Neural crest cell (in vitro differentiated cells): Measurements from ENCODE around the gene TFB2M. TPM values are rescaled to one million over a fixed set of nuclear protein-coding genes. Genes with fewer than 3 reads are reported as not detected.

ENCODE experiments used
- DNase-seq: peaks from one replicate; pipeline ENCODE4 v3.0.0; 2021; ENCODE audit warnings: low read depth, mixed read lengths, low spot score
- H3K27ac Mint-ChIP-seq: one replicate; pipeline ENCODE4 v1.8.0; 2021; ENCODE audit warnings: mild to moderate bottlenecking, mixed read lengths; ENCODE audit not compliant: unreplicated experiment
- H3K27me3 Mint-ChIP-seq: 2 replicates; pipeline ENCODE4 v1.8.0; 2021; ENCODE audit warnings: low read depth, mild to moderate bottlenecking, mixed read lengths
- H3K36me3 Mint-ChIP-seq: 2 replicates; pipeline ENCODE4 v1.8.0; 2021; ENCODE audit warnings: low read depth, mild to moderate bottlenecking, mixed read lengths
- H3K4me1 Mint-ChIP-seq: 2 replicates; pipeline ENCODE4 v1.8.0; 2021; ENCODE audit warnings: mixed read lengths
- H3K4me3 Mint-ChIP-seq: one replicate; pipeline ENCODE4 v1.8.0; 2021; ENCODE audit warnings: mild to moderate bottlenecking, mixed read lengths
- H3K9me3 Mint-ChIP-seq: 2 replicates; pipeline ENCODE4 v1.8.0; 2021; ENCODE audit warnings: mixed read lengths
- CTCF ChIP-seq: fragments of 200-600 bp; sonication (generic); conservative IDR thresholded peaks from 2 replicates; pipeline ENCODE4 v1.5.0; 2021; ENCODE audit warnings: antibody characterized with exemption, mild to moderate bottlenecking
- total RNA-seq: library from RNA; stranded (reverse); gene quantifications from 2 replicates; pipeline ENCODE4 v1.2.1, GENCODE V29; 2021

Gene TFB2M
- total RNA-seq, 1 donor from 2014 or later, result 9.0 TPM

- no peaks in the 10 kb centered on the region for H3K36me3 Mint-ChIP-seq
- TF ChIP-seq CTCF, result no peak
- H3K4me3 Mint-ChIP-seq, result no peak overlapping the region
- peaks cover 11% of the 10 kb centered on the region for H3K4me1 Mint-ChIP-seq
- peaks cover 4% of the 10 kb centered on the region for H3K9me3 Mint-ChIP-seq
- DNase-seq, result no peak
- peaks cover 3% of the 10 kb centered on the region for H3K27me3 Mint-ChIP-seq
- no peak overlapping the region for H3K27ac Mint-ChIP-seq
Measured at GRCh38 chr1:246511203-246511602, 54.9 kb downstream of the TFB2M start.

- peaks cover 19% of the 10 kb centered on the region for H3K4me1 Mint-ChIP-seq
- H3K27me3 Mint-ChIP-seq, result peaks cover 5% of the 10 kb centered on the region
- H3K9me3 Mint-ChIP-seq, result peaks cover 4% of the 10 kb centered on the region
- no peak for TF ChIP-seq CTCF
- no peak overlapping the region for H3K4me3 Mint-ChIP-seq
- DNase-seq, result no peak
- H3K36me3 Mint-ChIP-seq, result no peaks in the 10 kb centered on the region
- H3K27ac Mint-ChIP-seq, result no peak overlapping the region
Measured at GRCh38 chr1:246510147-246511030, 55.7 kb downstream of the TFB2M start.

GRCh38 chr1:246508897-246509688 lies 57.0 kb downstream of the TFB2M start:
- peaks cover under 1% of the 10 kb centered on the region for H3K9me3 Mint-ChIP-seq
- H3K4me1 Mint-ChIP-seq, result peaks cover 22% of the 10 kb centered on the region
- TF ChIP-seq CTCF, result no peak
- no peak overlapping the region for H3K27ac Mint-ChIP-seq
- H3K36me3 Mint-ChIP-seq, result no peaks in the 10 kb centered on the region
- no peak for DNase-seq
- no peak overlapping the region for H3K4me3 Mint-ChIP-seq
- peaks cover 5% of the 10 kb centered on the region for H3K27me3 Mint-ChIP-seq

- Mint-ChIP-seq H3K9me3 (no peaks in the 10 kb centered on the region), H3K4me3 (peak within 1 kb of the TSS; percentile 94), H3K27me3 (peaks cover 5% of the 10 kb centered on the region), H3K36me3 (no peaks in the 10 kb centered on the region), H3K27ac (peak within 1 kb of the TSS; percentile 70), H3K4me1 (peaks cover 22% of the 10 kb centered on the region)
- TF ChIP-seq CTCF, result peak; percentile 27
- DNase-seq, result peak; percentile 78
Measured at GRCh38 chr1:246506674-246507481, 59.2 kb downstream of the TFB2M start, which contains the start of gene SMYD3. Gene SMYD3 (minus strand): TSS chr1:246507279.

GRCh38 chr1:246506367-246506673 lies 59.7 kb downstream of the TFB2M start:
- DNase-seq, result no peak
- no peak overlapping the region for H3K27ac Mint-ChIP-seq

More at GRCh38 chr1:246506367-246506673, 59.7 kb downstream of the TFB2M start:
- Mint-ChIP-seq H3K9me3 (no peaks in the 10 kb centered on the region), H3K27me3 (peaks cover 5% of the 10 kb centered on the region), H3K36me3 (no peaks in the 10 kb centered on the region), H3K4me1 (peaks cover 22% of the 10 kb centered on the region), H3K4me3 (peak overlapping the region; percentile 94)
- no peak for TF ChIP-seq CTCF
